Effector memory CD4-positive, alpha-beta T cell (primary cell): Measurements from ENCODE around the gene PSMD8.
A peak's percentile ranks its signal among the peaks of the same experiment; 100 is the strongest.

Experiments
- DNase-seq, 3 donors: peaks; one replicate each; pipeline ENCODE4 v3.0.0-alpha.2; 2020
- H3K27ac ChIP-seq: 2 replicates; pipeline ENCODE4 v1.7.0; 2013; ENCODE audit warnings: mild to moderate bottlenecking, low read length, moderate library complexity; ENCODE audit not compliant: insufficient read depth, poor library complexity, severe bottlenecking
- H3K27me3 ChIP-seq: replicated peaks from 2 replicates; pipeline ENCODE4 v1.7.0; 2013; ENCODE audit warnings: mild to moderate bottlenecking, low read length; ENCODE audit not compliant: insufficient read depth, control insufficient read depth, poor library complexity, severe bottlenecking
- H3K36me3 ChIP-seq: 2 replicates; pipeline ENCODE4 v1.7.0; 2013; ENCODE audit warnings: mild to moderate bottlenecking, low read length, moderate library complexity; ENCODE audit not compliant: control insufficient read depth, insufficient read depth
- H3K4me1 ChIP-seq: 2 replicates; pipeline ENCODE4 v1.7.0; 2013; ENCODE audit warnings: low read length, mild to moderate bottlenecking; ENCODE audit not compliant: control insufficient read depth, insufficient read depth, poor library complexity, severe bottlenecking
- H3K4me3 ChIP-seq: 2 replicates; pipeline ENCODE4 v1.7.0; 2013; ENCODE audit warnings: low read length, low read depth, mild to moderate bottlenecking; ENCODE audit not compliant: insufficient read depth, poor library complexity, severe bottlenecking
- H3K9me3 ChIP-seq: 2 replicates; pipeline ENCODE4 v1.7.0; 2013; ENCODE audit warnings: mild to moderate bottlenecking, low read length, moderate library complexity; ENCODE audit not compliant: control insufficient read depth

PSMD8 gene

GRCh38 chr19:38386300-38386970, 12.1 kb downstream of the PSMD8 start:
- Histone ChIP-seq H3K27ac (no peak overlapping the region), H3K4me3 (no peak overlapping the region), H3K9me3 (no peaks in the 10 kb centered on the region), H3K4me1 (peaks cover 34% of the 10 kb centered on the region), H3K27me3 (no peaks in the 10 kb centered on the region), H3K36me3 (peaks cover 26% of the 10 kb centered on the region)
- DNase-seq, result no peak

GRCh38 chr19:38386971-38387549, 12.7 kb downstream of the PSMD8 start:
- H3K27ac ChIP-seq, result peak overlapping the region; percentile 14
- no peaks in the 10 kb centered on the region for H3K9me3 ChIP-seq
- H3K27me3 ChIP-seq, result no peaks in the 10 kb centered on the region
- DNase-seq, result no peak
- peaks cover 34% of the 10 kb centered on the region for H3K4me1 ChIP-seq
- peak overlapping the region; percentile 51 for H3K4me3 ChIP-seq
- H3K36me3 ChIP-seq, result peaks cover 19% of the 10 kb centered on the region

GRCh38 chr19:38387550-38388348, 13.4 kb downstream of the PSMD8 start, which contains the start of gene GGN:
Gene GGN, minus strand, starts transcription at chr19:38388034. Its CDS starts 773 bp downstream, at chr19:38387261.
- peaks cover 14% of the 10 kb centered on the region for H3K36me3 ChIP-seq
- no peaks in the 10 kb centered on the region for H3K27me3 ChIP-seq
- DNase-seq, result peak; percentile 75 to 82 (median 79)
- no peaks in the 10 kb centered on the region for H3K9me3 ChIP-seq
- peaks cover 34% of the 10 kb centered on the region for H3K4me1 ChIP-seq
- H3K4me3 ChIP-seq, result peak within 1 kb of the TSS; percentile 51
- H3K27ac ChIP-seq, result peak within 1 kb of the TSS; percentile 14

DNA sequence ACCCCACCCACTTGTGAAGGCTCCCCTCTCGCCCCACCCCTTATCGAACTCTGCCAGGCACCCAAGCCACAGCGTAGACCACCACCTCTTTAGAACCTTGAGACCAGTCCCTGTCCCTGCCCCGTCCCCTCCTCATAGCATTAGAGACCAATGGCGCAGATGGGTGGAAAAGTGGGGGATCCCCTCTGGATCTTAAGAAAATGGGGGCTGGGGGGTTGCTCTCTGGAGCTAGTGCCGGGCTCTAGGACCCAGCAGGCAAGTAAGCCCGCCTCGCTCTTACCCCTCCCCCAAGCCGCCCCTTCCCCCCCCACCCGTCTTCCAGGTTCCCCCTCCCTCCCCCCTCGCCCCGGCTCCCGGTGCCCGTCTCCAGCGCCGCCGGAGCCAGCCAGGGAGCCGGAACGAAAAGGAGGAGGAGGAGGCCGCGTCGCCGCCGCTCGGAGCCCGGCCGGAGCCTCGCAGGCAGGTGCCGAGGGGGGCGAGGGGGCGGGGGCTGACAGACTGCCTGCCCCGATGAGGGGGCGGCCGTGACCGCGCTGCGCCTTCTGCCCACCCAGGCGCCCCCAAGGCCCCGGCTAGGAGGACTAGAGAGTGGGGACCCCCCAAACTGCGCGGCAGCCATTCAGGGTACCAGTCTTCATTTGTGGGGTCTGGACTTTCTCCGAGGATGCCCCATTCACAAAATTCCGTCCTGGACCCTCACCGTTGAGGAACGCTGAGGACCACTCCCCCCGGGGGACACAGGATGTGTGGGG, 14.2 kb downstream of the PSMD8 start, which contains the start of gene SPRED3:
Gene SPRED3, plus strand, starts transcription at position 349 of the 752 bp plus-strand sequence. CDS start 1,606 bp downstream, outside the sequence.
- peaks cover 34% of the 10 kb centered on the region for H3K4me1 ChIP-seq
- H3K9me3 ChIP-seq, result no peaks in the 10 kb centered on the region
- H3K4me3 ChIP-seq, result peak within 1 kb of the TSS; percentile 51
- peak in 1 of 3 donors; percentile 37 for DNase-seq
- no peaks in the 10 kb centered on the region for H3K27me3 ChIP-seq
- peak within 1 kb of the TSS; percentile 14 for H3K27ac ChIP-seq
- H3K36me3 ChIP-seq, result peaks cover 7% of the 10 kb centered on the region

DNA sequence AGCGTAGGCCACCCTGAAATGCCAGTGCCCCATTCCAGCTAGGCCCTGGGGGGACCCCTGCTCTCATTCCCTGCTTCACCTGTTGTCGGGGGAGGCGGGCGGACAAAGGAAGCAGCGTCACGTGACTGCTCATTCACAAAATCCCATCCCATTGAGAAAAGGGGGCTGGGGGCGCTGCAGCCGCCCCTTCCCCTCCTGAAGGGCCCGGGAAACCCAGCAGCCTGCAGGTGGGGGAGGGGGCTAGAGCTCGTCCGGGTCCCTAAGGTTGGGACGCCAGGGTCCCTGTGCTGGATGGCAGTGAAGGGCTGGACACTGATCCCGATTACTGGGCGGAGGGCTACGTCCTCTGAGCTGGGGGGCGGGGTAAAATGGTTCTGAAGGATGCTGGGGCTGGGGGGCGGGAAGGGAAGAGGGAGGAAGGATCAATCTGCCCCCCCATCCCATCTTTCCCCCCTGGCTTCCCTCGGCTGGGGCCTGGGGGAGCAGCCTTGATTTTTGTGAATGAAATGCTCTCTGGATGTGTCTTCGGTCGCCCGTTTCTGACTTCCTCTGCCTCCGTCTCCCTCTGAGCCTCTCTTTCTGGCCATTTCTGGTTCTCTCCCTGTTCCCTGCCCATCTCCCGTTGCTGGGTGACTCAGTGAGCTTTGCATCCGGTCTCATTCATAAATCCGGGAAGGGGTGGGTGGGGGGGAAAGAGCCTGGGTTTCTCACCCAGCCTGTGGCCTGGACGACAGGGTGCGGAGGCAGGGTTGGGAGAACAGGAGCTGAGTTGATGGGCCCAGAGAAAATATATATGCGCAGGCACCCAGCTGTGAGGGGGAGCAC, 14.9 kb downstream of the PSMD8 start:
- DNase-seq, result no peak
- Histone ChIP-seq H3K36me3 (no peaks in the 10 kb centered on the region), H3K4me1 (peaks cover 34% of the 10 kb centered on the region), H3K27me3 (no peaks in the 10 kb centered on the region), H3K9me3 (no peaks in the 10 kb centered on the region), H3K4me3 (peak overlapping the region; percentile 48), H3K27ac (no peak overlapping the region)

GRCh38 chr19:38389957-38390924, 15.9 kb downstream of the PSMD8 start:
- Histone ChIP-seq H3K27ac (no peak overlapping the region), H3K4me3 (no peak overlapping the region), H3K36me3 (no peaks in the 10 kb centered on the region), H3K9me3 (no peaks in the 10 kb centered on the region), H3K27me3 (no peaks in the 10 kb centered on the region), H3K4me1 (peaks cover 41% of the 10 kb centered on the region)
- no peak for DNase-seq

GRCh38 chr19:38391911-38392464, 17.6 kb downstream of the PSMD8 start:
- Histone ChIP-seq H3K4me3 (no peak overlapping the region), H3K9me3 (no peaks in the 10 kb centered on the region), H3K36me3 (no peaks in the 10 kb centered on the region), H3K27ac (no peak overlapping the region), H3K4me1 (peaks cover 32% of the 10 kb centered on the region), H3K27me3 (no peaks in the 10 kb centered on the region)
- DNase-seq, result no peak

GRCh38 chr19:38392707-38393308, 18.4 kb downstream of the PSMD8 start:
- no peak for DNase-seq
- no peaks in the 10 kb centered on the region for H3K36me3 ChIP-seq
- no peak overlapping the region for H3K4me3 ChIP-seq
- H3K4me1 ChIP-seq, result peaks cover 24% of the 10 kb centered on the region
- H3K27ac ChIP-seq, result no peak overlapping the region
- no peaks in the 10 kb centered on the region for H3K9me3 ChIP-seq
- no peaks in the 10 kb centered on the region for H3K27me3 ChIP-seq
